ENCODE data around the gene PGA5. TPM values are rescaled to one million over a fixed set of nuclear protein-coding genes. Genes with fewer than 3 reads are reported as not detected.

PGA5 gene
- total RNA-seq, 1 donor from 2014 or later = not detected

GRCh38 chr11:61281581-61282250 lies 40.7 kb downstream of the PGA5 start:
- no peak overlapping the region for H3K27ac ChIP-seq
- no peak overlapping the region for H3K27ac Mint-ChIP-seq
- H3K27me3 ChIP-seq = peaks cover 11% of the 10 kb centered on the region
- H3K9ac ChIP-seq = no peak overlapping the region
- H3K79me2 ChIP-seq (ENCODE audit: low read depth) = no peaks in the 10 kb centered on the region
- no peak overlapping the region for H3K4me3 Mint-ChIP-seq
- H3K4me1 ChIP-seq = no peaks in the 10 kb centered on the region
- H3K9me3 ChIP-seq (ENCODE audit: low read depth) = no peaks in the 10 kb centered on the region
- peak overlapping the region; percentile 45 for H2AFZ ChIP-seq (replicated peaks)
- peaks cover 8% of the 10 kb centered on the region for H3F3A ChIP-seq (ENCODE audit: low read depth)
- no peak overlapping the region for H3K4me3 ChIP-seq
- H3K9me3 Mint-ChIP-seq = no peaks in the 10 kb centered on the region
- H4K20me1 ChIP-seq (ENCODE audit: low read depth) = no peaks in the 10 kb centered on the region
- peaks cover 8% of the 10 kb centered on the region for H3K27me3 Mint-ChIP-seq (ENCODE audit: insufficient read depth, low read depth)
- TF ChIP-seq EZH2phosphoT487 (IDR thresholded peaks at IDR 0.05) = no peak
- no peak for TF ChIP-seq EZH2 (IDR thresholded peaks at IDR 0.05)
- TF ChIP-seq CTCF (IDR thresholded peaks at IDR 0.05) = no peak
- H3K36me3 Mint-ChIP-seq = peaks cover 2% of the 10 kb centered on the region
- DNase-seq (ENCODE audit: low spot score) = peak; percentile 89
- no peaks in the 10 kb centered on the region for H3K36me3 ChIP-seq
- H3K4me2 ChIP-seq = peak overlapping the region; percentile 66
- peaks cover 26% of the 10 kb centered on the region for H3K4me1 Mint-ChIP-seq

GRCh38 chr11:61283613-61284012 lies 42.6 kb downstream of the PGA5 start:
- H3K9me3 ChIP-seq (ENCODE audit: low read depth) = no peaks in the 10 kb centered on the region
- H3K27ac ChIP-seq = no peak overlapping the region
- Mint-ChIP-seq H3K36me3 (peaks cover 3% of the 10 kb centered on the region), H3K27ac (no peak overlapping the region), H3K4me1 (peaks cover 19% of the 10 kb centered on the region), H3K9me3 (no peaks in the 10 kb centered on the region), H3K4me3 (no peak overlapping the region), H3K27me3 (ENCODE audit: insufficient read depth, low read depth) (peaks cover 8% of the 10 kb centered on the region)
- no peak for TF ChIP-seq CTCF (IDR thresholded peaks at IDR 0.05)
- no peak for TF ChIP-seq EZH2phosphoT487 (IDR thresholded peaks at IDR 0.05)
- no peak for TF ChIP-seq EZH2 (IDR thresholded peaks at IDR 0.05)
- no peaks in the 10 kb centered on the region for H3K79me2 ChIP-seq (ENCODE audit: low read depth)
- H3K4me3 ChIP-seq = no peak overlapping the region
- H2AFZ ChIP-seq (replicated peaks) = no peak overlapping the region
- H3F3A ChIP-seq (ENCODE audit: low read depth) = peaks cover 8% of the 10 kb centered on the region
- H3K36me3 ChIP-seq = no peaks in the 10 kb centered on the region
- DNase-seq (ENCODE audit: low spot score) = no peak
- no peaks in the 10 kb centered on the region for H3K4me1 ChIP-seq
- no peak overlapping the region for H3K4me2 ChIP-seq
- peaks cover 11% of the 10 kb centered on the region for H3K27me3 ChIP-seq
- no peak overlapping the region for H3K9ac ChIP-seq
- H4K20me1 ChIP-seq (ENCODE audit: low read depth) = no peaks in the 10 kb centered on the region

GRCh38 chr11:61287338-61287977 lies 46.5 kb downstream of the PGA5 start:
- Histone ChIP-seq H3K79me2 (ENCODE audit: low read depth) (peaks cover 6% of the 10 kb centered on the region), H3K36me3 (no peaks in the 10 kb centered on the region), H2AFZ (replicated peaks) (no peak overlapping the region), H3K9ac (no peak overlapping the region), H3K9me3 (ENCODE audit: low read depth) (no peaks in the 10 kb centered on the region), H3F3A (ENCODE audit: low read depth) (peaks cover under 1% of the 10 kb centered on the region), H3K4me1 (no peaks in the 10 kb centered on the region), H3K4me2 (no peak overlapping the region), H3K4me3 (no peak overlapping the region), H3K27ac (no peak overlapping the region), H3K27me3 (peaks cover 4% of the 10 kb centered on the region), H4K20me1 (ENCODE audit: low read depth) (no peaks in the 10 kb centered on the region)
- Mint-ChIP-seq H3K27me3 (ENCODE audit: insufficient read depth, low read depth) (peaks cover 16% of the 10 kb centered on the region), H3K36me3 (peaks cover 3% of the 10 kb centered on the region), H3K9me3 (no peaks in the 10 kb centered on the region), H3K4me3 (no peak overlapping the region), H3K27ac (peak overlapping the region; percentile 35), H3K4me1 (peaks cover 7% of the 10 kb centered on the region)
- no peak for DNase-seq (ENCODE audit: low spot score)
- TF ChIP-seq EZH2phosphoT487 (IDR thresholded peaks at IDR 0.05) = no peak
- TF ChIP-seq EZH2 (IDR thresholded peaks at IDR 0.05) = no peak
- TF ChIP-seq CTCF (IDR thresholded peaks at IDR 0.05) = no peak
